Neuronal stem cell (in vitro differentiated cells): ENCODE data around the gene ZNF280B.

ENCODE experiments used
- DNase-seq: peaks from one replicate; pipeline ENCODE4 v3.0.0-alpha.2; 2013; ENCODE audit warnings: low spot score
- H2AFZ ChIP-seq: one replicate; pipeline ENCODE4 v1.6.1; 2013; ENCODE audit warnings: mild to moderate bottlenecking, low read length, inconsistent platforms
- H2AK5ac ChIP-seq: 2 replicates; pipeline ENCODE4 v1.6.1; 2013; ENCODE audit warnings: low read depth, mild to moderate bottlenecking, inconsistent platforms, low read length, moderate library complexity, mixed read lengths
- H2BK120ac ChIP-seq: 2 replicates; pipeline ENCODE4 v1.6.1; 2013; ENCODE audit warnings: low read depth, mild to moderate bottlenecking, inconsistent platforms, low read length, moderate library complexity, mixed read lengths
- H2BK12ac ChIP-seq: one replicate; pipeline ENCODE4 v1.6.1; 2013; ENCODE audit warnings: low read length, inconsistent platforms
- H2BK15ac ChIP-seq: 2 replicates; pipeline ENCODE4 v1.6.1; 2013; ENCODE audit warnings: mild to moderate bottlenecking, low read length, inconsistent platforms, mixed read lengths
- H2BK5ac ChIP-seq: one replicate; pipeline ENCODE4 v1.6.1; 2013; ENCODE audit warnings: inconsistent platforms, mild to moderate bottlenecking, low read length, moderate library complexity
- H3K14ac ChIP-seq: one replicate; pipeline ENCODE4 v1.6.1; 2013; ENCODE audit warnings: low read length, inconsistent platforms
- H3K18ac ChIP-seq: 2 replicates; pipeline ENCODE4 v1.6.1; 2013; ENCODE audit warnings: low read length, inconsistent platforms
- H3K23ac ChIP-seq: 2 replicates; pipeline ENCODE4 v1.6.1; 2013; ENCODE audit warnings: low read depth, mild to moderate bottlenecking, mixed read lengths, low read length, inconsistent platforms; ENCODE audit not compliant: poor library complexity
- H3K27ac ChIP-seq: replicated peaks from 3 replicates; pipeline ENCODE4 v1.5.1; 2013; ENCODE audit warnings: low read length, inconsistent platforms
- H3K27me3 ChIP-seq, 3 experiments: 2 replicates each; pipeline ENCODE4 v1.6.1; 2013; ENCODE audit warnings: low read length in 3 of 3, mild to moderate bottlenecking in 2 of 3, inconsistent platforms in 1 of 3, low read depth in 1 of 3, mixed read lengths in 1 of 3, moderate library complexity in 1 of 3; ENCODE audit not compliant: control insufficient read depth in 3 of 3, insufficient read depth in 3 of 3
- H3K36me3 ChIP-seq, 2 donors: replicated peaks in 1 of 2; 2 replicates each; pipeline ENCODE4 v1.6.1; 2013; ENCODE audit warnings: low read length in 2 of 2; ENCODE audit not compliant: control insufficient read depth in 2 of 2, insufficient read depth in 2 of 2
- H3K4ac ChIP-seq: 2 replicates; pipeline ENCODE4 v1.6.1; 2013; ENCODE audit warnings: inconsistent platforms, mild to moderate bottlenecking, low read length, moderate library complexity
- H3K4me1 ChIP-seq, 2 donors: 1 replicate in 1 of 2; 2 replicates in 1 of 2; pipeline ENCODE4 v1.6.1; 2013; ENCODE audit warnings: low read length in 2 of 2, low read depth in 1 of 2; ENCODE audit not compliant: control insufficient read depth in 2 of 2, insufficient read depth in 1 of 2
- H3K4me2 ChIP-seq: one replicate; pipeline ENCODE4 v1.6.1; 2013; ENCODE audit warnings: mild to moderate bottlenecking, low read length, inconsistent platforms; ENCODE audit not compliant: insufficient read depth, poor library complexity, severe bottlenecking
- H3K4me3 ChIP-seq, 2 donors: 2 replicates each; pipeline ENCODE4 v1.5.1; 2013; ENCODE audit warnings: low read length in 2 of 2, mild to moderate bottlenecking in 2 of 2, inconsistent platforms in 1 of 2, moderate library complexity in 1 of 2
- H3K79me1 ChIP-seq: one replicate; pipeline ENCODE4 v1.6.1; 2013; ENCODE audit warnings: low read depth, mild to moderate bottlenecking, inconsistent platforms, low read length, moderate library complexity
- H3K9ac ChIP-seq: one replicate; pipeline ENCODE4 v1.6.1; 2013; ENCODE audit warnings: mild to moderate bottlenecking, low read depth, low read length, inconsistent platforms; ENCODE audit not compliant: poor library complexity
- H3K9me3 ChIP-seq, 2 donors: replicated peaks in 1 of 2; 2 replicates each; pipeline versions ENCODE3 to v1.6.1; 2013; ENCODE audit warnings: low read length in 2 of 2, mild to moderate bottlenecking in 2 of 2, inconsistent platforms in 1 of 2, low read depth in 1 of 2, mixed read lengths in 1 of 2, moderate library complexity in 1 of 2; ENCODE audit not compliant: control insufficient read depth in 2 of 2, insufficient read depth in 1 of 2
- H4K8ac ChIP-seq: one replicate; pipeline ENCODE4 v1.6.1; 2013; ENCODE audit warnings: low read depth, mild to moderate bottlenecking, inconsistent platforms, low read length, moderate library complexity
- H4K91ac ChIP-seq: one replicate; pipeline ENCODE4 v1.6.1; 2013; ENCODE audit warnings: low read length, low read depth, mild to moderate bottlenecking, inconsistent platforms; ENCODE audit not compliant: poor library complexity
- WGBS, 2 donors: extraction: QIAGEN DNeasy Blood & Tissue Kit; methylation state at CpG; one replicate each; pipeline ENCODE4 v1.1.7; 2013; ENCODE audit warnings: missing lambda C conversion rate in 2 of 2, mixed read lengths in 1 of 2; ENCODE audit not compliant: insufficient read length in 2 of 2, insufficient replicate concordance in 1 of 2; ENCODE audit errors: extremely low coverage in 2 of 2; 5-methylcytosine and 5-hydroxymethylcytosine counted together

Gene ZNF280B

DNA sequence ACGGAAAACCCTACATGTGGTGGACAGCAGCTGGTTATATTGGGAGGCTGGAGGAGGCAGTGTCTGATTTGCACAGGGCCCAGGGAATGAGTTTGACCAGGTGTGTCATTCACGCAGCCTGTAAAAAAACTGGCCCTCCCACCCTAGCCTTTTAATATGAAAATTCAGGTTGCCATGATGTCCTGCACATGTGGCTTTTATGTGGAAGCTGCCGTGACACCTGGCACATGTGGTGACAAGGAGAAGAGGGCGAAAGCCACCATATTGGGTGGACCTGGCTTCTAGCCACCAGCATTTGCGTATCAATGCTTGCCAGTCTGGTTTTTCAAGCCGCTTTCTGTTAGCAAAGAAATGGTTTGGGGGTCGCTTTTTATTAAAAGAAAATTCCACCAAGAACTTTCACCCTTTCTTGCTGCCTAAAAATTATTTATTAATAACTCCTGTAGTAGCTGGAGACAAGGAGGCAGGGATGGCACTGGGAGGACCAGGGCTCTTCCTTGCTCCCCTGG, 43.4 kb downstream of the ZNF280B start:
- H2AFZ ChIP-seq, result no peak overlapping the region
- no CpG with 5 or more reads among the region's 7 CpGs for WGBS, 2 donors
- DNase-seq, result no peak

DNA sequence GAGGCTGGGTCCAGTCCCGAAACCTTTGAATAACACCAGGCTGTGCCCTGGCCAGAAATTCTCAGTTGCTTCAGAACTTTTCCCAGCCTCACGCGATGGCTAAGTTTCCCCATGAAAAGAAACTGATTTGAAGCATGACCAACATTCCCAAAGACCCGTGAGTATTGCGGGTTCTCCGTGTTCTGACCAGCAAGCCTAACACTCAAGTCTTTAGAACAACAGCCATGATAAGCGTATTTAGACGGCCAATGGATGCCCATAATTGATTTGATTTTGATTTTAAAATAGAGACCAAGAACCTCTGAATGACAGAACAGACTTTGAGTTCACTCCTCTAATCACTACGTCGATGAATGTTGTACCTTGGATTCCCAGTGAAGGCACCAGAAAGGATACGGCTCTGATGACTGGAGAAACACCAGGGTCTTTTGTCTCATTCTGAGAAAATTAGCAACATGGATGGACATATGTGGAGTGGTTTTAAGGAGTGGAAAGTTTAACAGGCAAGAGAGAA, 43.9 kb downstream of the ZNF280B start:
- H3K27me3 ChIP-seq, result peaks cover 0 to 3% (median 0%) of the 10 kb centered on the region in 3 experiments
- H4K91ac ChIP-seq, result no peak overlapping the region
- no peak overlapping the region for H2AK5ac ChIP-seq
- H3K9me3 ChIP-seq, result peaks cover 2 to 7% of the 10 kb centered on the region in 2 donors
- H3K4me3 ChIP-seq, result no peak overlapping the region
- H3K79me1 ChIP-seq, result no peaks in the 10 kb centered on the region
- H3K27ac ChIP-seq, result no peak overlapping the region
- no peak overlapping the region for H3K4ac ChIP-seq
- H2BK12ac ChIP-seq, result no peak overlapping the region
- WGBS, 2 donors, result no CpG with 5 or more reads among the region's 11 CpGs
- no peak overlapping the region for H3K14ac ChIP-seq
- no peaks in the 10 kb centered on the region for H3K4me1 ChIP-seq
- H2AFZ ChIP-seq, result no peak overlapping the region
- H3K36me3 ChIP-seq, result no peaks in the 10 kb centered on the region
- no peak overlapping the region for H2BK15ac ChIP-seq
- H3K4me2 ChIP-seq, result no peak overlapping the region
- no peak for DNase-seq
- H2BK5ac ChIP-seq, result no peak overlapping the region
- H3K18ac ChIP-seq, result no peak overlapping the region
- no peak overlapping the region for H3K9ac ChIP-seq
- no peak overlapping the region for H4K8ac ChIP-seq
- H3K23ac ChIP-seq, result no peak overlapping the region
- H2BK120ac ChIP-seq, result no peak overlapping the region

More for the DNA sequence above, 43.4 kb downstream of the ZNF280B start:
- no peak overlapping the region for H2AK5ac ChIP-seq
- H3K27me3 ChIP-seq, result peaks cover 0 to 3% (median 0%) of the 10 kb centered on the region in 3 experiments
- H3K14ac ChIP-seq, result no peak overlapping the region
- H3K79me1 ChIP-seq, result no peaks in the 10 kb centered on the region
- H2BK12ac ChIP-seq, result no peak overlapping the region
- no peak overlapping the region for H2BK15ac ChIP-seq
- no peak overlapping the region for H3K4me2 ChIP-seq
- no peak overlapping the region for H3K4me3 ChIP-seq
- H3K9ac ChIP-seq, result no peak overlapping the region
- no peaks in the 10 kb centered on the region for H3K36me3 ChIP-seq
- no peak overlapping the region for H2BK120ac ChIP-seq
- no peak overlapping the region for H4K8ac ChIP-seq
- peak overlapping the region; percentile 36 for H3K23ac ChIP-seq
- H3K18ac ChIP-seq, result no peak overlapping the region
- H3K27ac ChIP-seq, result no peak overlapping the region
- H3K4me1 ChIP-seq, result no peaks in the 10 kb centered on the region
- H3K9me3 ChIP-seq, result peaks cover 0 to 3% of the 10 kb centered on the region in 2 donors
- H4K91ac ChIP-seq, result no peak overlapping the region
- H3K4ac ChIP-seq, result no peak overlapping the region
- H2BK5ac ChIP-seq, result no peak overlapping the region

DNA sequence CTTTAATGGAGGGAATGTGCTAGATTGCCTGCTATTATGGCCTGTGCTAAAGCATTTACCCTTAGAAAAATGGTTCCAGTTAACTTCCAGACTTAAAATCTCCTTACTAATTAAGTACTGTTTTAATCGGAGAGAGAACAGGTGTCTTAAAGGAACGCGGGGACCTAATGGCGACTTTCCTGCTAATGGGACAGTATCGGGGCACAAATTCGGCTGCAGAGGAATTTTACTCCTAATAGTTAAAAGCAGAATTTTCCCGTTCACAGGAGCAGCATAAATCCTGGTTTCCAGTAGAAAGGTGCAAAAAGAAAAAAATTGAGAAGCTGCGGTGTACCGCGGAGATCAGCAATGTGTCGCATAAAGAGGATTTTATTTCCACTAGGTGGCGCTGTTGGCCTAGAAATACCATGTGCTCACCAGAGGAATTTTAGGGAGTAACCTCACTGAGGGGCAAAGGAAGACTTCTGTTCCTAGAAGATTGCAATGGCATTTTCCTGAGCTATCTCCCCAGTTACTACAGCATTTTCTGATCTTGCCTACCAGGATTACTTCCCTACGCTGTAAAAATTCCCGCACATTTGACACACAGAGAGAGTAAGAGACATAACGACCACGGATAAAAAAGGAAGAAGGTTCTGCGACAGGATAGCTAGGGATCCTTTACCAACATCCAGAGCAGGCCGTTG, 44.5 kb downstream of the ZNF280B start:
- H2BK5ac ChIP-seq, result no peak overlapping the region
- H2AFZ ChIP-seq, result no peak overlapping the region
- no peaks in the 10 kb centered on the region for H3K36me3 ChIP-seq
- no peak overlapping the region for H2BK15ac ChIP-seq
- no peak overlapping the region for H3K27ac ChIP-seq
- peaks cover 5 to 10% of the 10 kb centered on the region in 2 donors for H3K9me3 ChIP-seq
- H3K4me1 ChIP-seq, result no peaks in the 10 kb centered on the region
- H2AK5ac ChIP-seq, result no peak overlapping the region
- no peak overlapping the region for H3K4ac ChIP-seq
- H3K9ac ChIP-seq, result no peak overlapping the region
- no peak overlapping the region for H3K14ac ChIP-seq
- WGBS, 2 donors, result no CpG with 5 or more reads among the region's 18 CpGs
- DNase-seq, result peak; percentile 82
- peaks cover 0 to 3% (median 0%) of the 10 kb centered on the region in 3 experiments for H3K27me3 ChIP-seq
- no peak overlapping the region for H3K4me3 ChIP-seq
- no peak overlapping the region for H3K18ac ChIP-seq
- no peak overlapping the region for H4K91ac ChIP-seq
- no peak overlapping the region for H3K23ac ChIP-seq
- no peak overlapping the region for H2BK12ac ChIP-seq
- H3K79me1 ChIP-seq, result no peaks in the 10 kb centered on the region
- no peak overlapping the region for H3K4me2 ChIP-seq
- no peak overlapping the region for H4K8ac ChIP-seq
- no peak overlapping the region for H2BK120ac ChIP-seq

DNA sequence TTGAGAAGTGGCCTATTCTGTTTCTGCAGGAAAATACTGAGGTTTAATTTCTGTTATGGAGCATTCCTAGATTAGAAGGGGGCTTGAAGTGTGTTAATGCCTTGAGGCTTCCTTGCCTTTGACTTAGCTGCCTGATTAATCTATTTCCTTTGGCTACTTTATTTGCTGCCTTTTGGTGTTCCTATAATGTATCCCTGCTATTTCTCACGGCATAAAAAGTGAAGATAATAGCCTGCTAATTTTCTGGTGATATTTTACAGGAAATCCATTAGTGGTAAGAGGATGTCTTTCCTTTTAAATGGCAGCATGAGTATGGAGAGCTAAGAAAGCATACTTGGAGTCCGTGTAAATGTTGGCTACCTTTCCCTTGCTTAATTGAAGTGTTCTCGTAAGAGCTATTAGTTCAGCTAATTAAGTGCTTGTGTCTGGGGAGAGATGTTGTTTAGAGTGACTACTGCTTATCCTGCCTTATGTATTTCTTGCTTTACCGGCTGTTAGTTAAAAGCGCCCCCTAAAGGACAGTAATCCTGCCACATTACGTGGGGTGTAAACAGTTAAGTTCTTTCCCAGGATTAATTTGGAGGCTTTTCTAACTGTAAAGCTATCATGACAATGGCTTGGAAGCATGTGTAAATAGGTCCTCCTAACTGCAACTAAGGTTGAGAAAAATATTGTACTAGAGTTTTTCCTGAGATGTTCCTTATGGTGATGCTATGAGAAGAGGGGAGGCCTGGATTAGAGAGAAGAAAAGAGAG, 45.6 kb downstream of the ZNF280B start:
- H3K9ac ChIP-seq, result no peak overlapping the region
- no peak overlapping the region for H3K4ac ChIP-seq
- no peak overlapping the region for H3K4me3 ChIP-seq
- H4K8ac ChIP-seq, result no peak overlapping the region
- H3K14ac ChIP-seq, result no peak overlapping the region
- no peaks in the 10 kb centered on the region for H3K79me1 ChIP-seq
- H3K27me3 ChIP-seq, result peaks cover 0 to 3% (median 0%) of the 10 kb centered on the region in 3 experiments
- peaks cover 5 to 17% of the 10 kb centered on the region in 2 donors for H3K9me3 ChIP-seq
- H4K91ac ChIP-seq, result no peak overlapping the region
- H3K36me3 ChIP-seq, result no peaks in the 10 kb centered on the region
- H2BK15ac ChIP-seq, result no peak overlapping the region
- H3K4me2 ChIP-seq, result no peak overlapping the region
- no peak for DNase-seq
- H3K23ac ChIP-seq, result no peak overlapping the region
- H2AFZ ChIP-seq, result no peak overlapping the region
- no peak overlapping the region for H2BK12ac ChIP-seq
- no peak overlapping the region for H2BK5ac ChIP-seq
- WGBS, 2 donors, result no CpG with 5 or more reads among the region's 6 CpGs
- no peak overlapping the region for H2BK120ac ChIP-seq
- no peaks in the 10 kb centered on the region for H3K4me1 ChIP-seq
- H3K18ac ChIP-seq, result no peak overlapping the region
- no peak overlapping the region for H3K27ac ChIP-seq
- H2AK5ac ChIP-seq, result no peak overlapping the region
